NCI-H82 treated with DMSO at 0.1 percent for 48 hours (cell line): ENCODE data around the gene SAMD11.

ENCODE experiments used
- DNase-seq: peaks from one replicate; lab custom pipeline; 2025; ENCODE audit not compliant: unreplicated experiment; lab: John Stamatoyannopoulos, UW

SAMD11 gene

GRCh38 chr1:931380-932172 is 7.9 kb downstream of the SAMD11 start:
- DNase-seq = no peak

- DNase-seq = no peak
These were observed 8.4 kb downstream of the SAMD11 start for GRCh38 chr1:932173-932510.

- no peak for DNase-seq
These were observed 9.3 kb downstream of the SAMD11 start for GRCh38 chr1:932776-933602.

GRCh38 chr1:933603-933940 is 9.8 kb downstream of the SAMD11 start:
- peak; percentile 99 for DNase-seq

- DNase-seq = no peak
These were observed 11.4 kb downstream of the SAMD11 start for GRCh38 chr1:934991-935750.

GRCh38 chr1:935751-936231 is 12.1 kb downstream of the SAMD11 start:
- DNase-seq = peak; percentile 94

- DNase-seq = no peak
These were observed 12.9 kb downstream of the SAMD11 start for GRCh38 chr1:936348-937264.

- DNase-seq = no peak
These were observed 13.8 kb downstream of the SAMD11 start for GRCh38 chr1:937521-937920.

- no peak for DNase-seq
These were observed 14.5 kb downstream of the SAMD11 start for GRCh38 chr1:938088-938683.

GRCh38 chr1:938711-939489 is 15.2 kb downstream of the SAMD11 start:
- DNase-seq = no peak

GRCh38 chr1:939511-940106 is 15.9 kb downstream of the SAMD11 start:
- no peak for DNase-seq

GRCh38 chr1:940107-941014 is 16.6 kb downstream of the SAMD11 start:
- DNase-seq = peak; percentile 71

- no peak for DNase-seq
These were observed 17.4 kb downstream of the SAMD11 start for GRCh38 chr1:941015-941587.

GRCh38 chr1:941588-942383 is 18.1 kb downstream of the SAMD11 start:
- DNase-seq = peak; percentile 90

- DNase-seq = no peak
These were observed 18.7 kb downstream of the SAMD11 start for GRCh38 chr1:942411-942821.

- no peak for DNase-seq
These were observed 19.3 kb downstream of the SAMD11 start for GRCh38 chr1:942864-943533.
